Skeletal muscle tissue (tissue), 4 donors: ENCODE data around the gene RIBC1. TPM values are rescaled to one million over a fixed set of nuclear protein-coding genes. Genes with fewer than 3 reads are reported as not detected.
"Not testable (repeated sequence)": the region's sequence is repeated elsewhere in the genome, so short reads cannot be mapped to it uniquely, and the experiment has no call there.

Experiments
- H3K27ac ChIP-seq: one replicate; pipeline ENCODE4 v1.7.0; 2013; ENCODE audit warnings: mild to moderate bottlenecking, low read depth, low read length, inconsistent platforms
- H3K27me3 ChIP-seq, 3 donors: one replicate each; pipeline ENCODE4 v1.7.0; 2013; ENCODE audit warnings: low read length in 3 of 3; ENCODE audit not compliant: control insufficient read depth in 3 of 3, insufficient read depth in 3 of 3
- H3K36me3 ChIP-seq, 3 donors: one replicate each; pipeline ENCODE4 v1.7.0; 2013; ENCODE audit warnings: low read length in 3 of 3; ENCODE audit not compliant: control insufficient read depth in 3 of 3, insufficient read depth in 3 of 3
- H3K4me1 ChIP-seq, 3 donors: one replicate each; pipeline ENCODE4 v1.7.0; 2013; ENCODE audit warnings: low read length in 3 of 3, mild to moderate bottlenecking in 3 of 3; ENCODE audit not compliant: control insufficient read depth in 3 of 3, insufficient read depth in 3 of 3
- H3K4me3 ChIP-seq, 3 donors: one replicate each; pipeline ENCODE4 v1.7.0; 2013; ENCODE audit warnings: low read length in 3 of 3
- H3K9ac ChIP-seq, 3 donors: one replicate each; pipeline ENCODE4 v1.7.0; 2013; ENCODE audit warnings: low read length in 3 of 3, mild to moderate bottlenecking in 3 of 3, moderate library complexity in 2 of 3, low read depth in 1 of 3
- H3K9me3 ChIP-seq, 3 donors: one replicate each; pipeline ENCODE4 v1.7.0; 2013; ENCODE audit warnings: low read length in 3 of 3; ENCODE audit not compliant: control insufficient read depth in 3 of 3
- total RNA-seq: library from RNA; depleted of rRNA; stranded (reverse); fragments of >200 nt; gene quantifications from one replicate; pipeline ENCODE4 v1.2.3, GENCODE V29; 2014
- donor health status: Osteomylitis.

RIBC1 gene
- total RNA-seq, 1 donor from 2014 or later: 0.52 TPM

GRCh38 chrX:53442322-53442631 is 19.6 kb downstream of the RIBC1 start:
- Histone ChIP-seq H3K9ac (peak overlapping the region in 2 of 3 donors; percentile 55 to 79), H3K9me3 (no peaks in the 10 kb centered on the region), H3K27ac (no peak overlapping the region), H3K27me3 (peaks cover 0 to 4% (median 0%) of the 10 kb centered on the region in 3 donors), H3K36me3 (no peaks in the 10 kb centered on the region), H3K4me1 (peaks cover 6 to 15% (median 9%) of the 10 kb centered on the region in 3 donors), H3K4me3 (peak overlapping the region; percentile 62 to 74 (median 65))

- Histone ChIP-seq H3K9me3 (no peaks in the 10 kb centered on the region), H3K36me3 (no peaks in the 10 kb centered on the region), H3K9ac (no peak overlapping the region), H3K27ac (no peak overlapping the region), H3K27me3 (peaks cover 0 to 4% (median 0%) of the 10 kb centered on the region in 3 donors), H3K4me3 (no peak overlapping the region), H3K4me1 (peaks cover 1 to 9% (median 4%) of the 10 kb centered on the region in 3 donors)
These were observed 23.3 kb downstream of the RIBC1 start for GRCh38 chrX:53445977-53446376.

GRCh38 chrX:53447441-53447840 is 24.8 kb downstream of the RIBC1 start:
- no peaks in the 10 kb centered on the region for H3K4me1 ChIP-seq
- no peak overlapping the region for H3K27ac ChIP-seq
- H3K9me3 ChIP-seq: no peaks in the 10 kb centered on the region
- H3K36me3 ChIP-seq: no peaks in the 10 kb centered on the region
- no peak overlapping the region for H3K9ac ChIP-seq
- H3K27me3 ChIP-seq: no peaks in the 10 kb centered on the region
- no peak overlapping the region for H3K4me3 ChIP-seq

DNA sequence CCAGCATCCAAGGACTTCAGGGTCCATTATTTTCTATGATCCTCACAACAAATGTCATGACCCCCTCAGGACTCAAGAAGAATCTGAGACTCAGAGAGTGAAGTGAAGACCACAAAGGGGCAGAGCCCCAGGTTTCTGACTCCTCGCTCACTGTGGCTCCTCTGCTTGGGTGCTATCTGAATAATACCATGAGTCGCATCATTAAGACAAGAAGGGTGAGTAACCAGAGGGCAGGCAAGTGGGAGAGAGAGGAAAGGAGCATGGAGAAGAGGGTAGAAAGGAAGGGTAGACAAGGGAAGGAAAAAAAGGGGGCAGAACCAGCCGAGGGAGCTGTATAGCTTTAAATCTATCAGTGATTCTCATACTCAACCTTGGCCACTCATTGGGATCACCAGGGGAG is 27.0 kb downstream of the RIBC1 start:
- no peaks in the 10 kb centered on the region for H3K4me1 ChIP-seq
- no peaks in the 10 kb centered on the region for H3K36me3 ChIP-seq
- H3K9me3 ChIP-seq: no peaks in the 10 kb centered on the region
- H3K27ac ChIP-seq: no peak overlapping the region
- H3K9ac ChIP-seq: no peak overlapping the region
- H3K4me3 ChIP-seq: no peak overlapping the region
- H3K27me3 ChIP-seq: no peaks in the 10 kb centered on the region

DNA sequence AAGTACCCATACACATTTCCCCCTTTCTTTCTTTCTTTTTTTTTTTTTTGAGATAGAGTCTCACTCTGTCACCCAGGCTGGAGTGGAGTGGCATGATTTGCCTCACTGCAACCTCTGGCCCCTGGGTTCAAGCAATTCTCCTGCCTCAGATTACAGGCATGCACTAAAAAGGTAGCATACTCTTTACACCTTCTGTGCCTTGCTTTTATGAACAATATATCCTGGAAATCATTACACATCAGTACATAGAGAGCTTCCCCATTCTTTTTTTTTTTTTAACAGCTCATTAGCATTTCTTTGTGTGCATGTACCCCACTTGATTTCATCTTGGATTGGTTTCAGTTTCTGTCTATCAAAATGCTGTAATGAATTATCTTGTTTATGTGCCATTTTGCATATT is 30.1 kb downstream of the RIBC1 start:
- Histone ChIP-seq H3K27me3 (peaks cover 0 to 10% (median 0%) of the 10 kb centered on the region in 3 donors), H3K9ac (no peak overlapping the region), H3K36me3 (no peaks in the 10 kb centered on the region), H3K4me1 (no peaks in the 10 kb centered on the region), H3K4me3 (no peak overlapping the region), H3K27ac (no peak overlapping the region), H3K9me3 (no peaks in the 10 kb centered on the region)

GRCh38 chrX:53456254-53456653 is 33.6 kb downstream of the RIBC1 start:
- H3K4me1 ChIP-seq: no peaks in the 10 kb centered on the region
- H3K9me3 ChIP-seq: no peaks in the 10 kb centered on the region
- no peaks in the 10 kb centered on the region for H3K36me3 ChIP-seq
- H3K27ac ChIP-seq: no peak overlapping the region
- no peak overlapping the region for H3K4me3 ChIP-seq
- no peak overlapping the region for H3K9ac ChIP-seq
- H3K27me3 ChIP-seq: peaks cover 0 to 10% (median 0%) of the 10 kb centered on the region in 3 donors

DNA sequence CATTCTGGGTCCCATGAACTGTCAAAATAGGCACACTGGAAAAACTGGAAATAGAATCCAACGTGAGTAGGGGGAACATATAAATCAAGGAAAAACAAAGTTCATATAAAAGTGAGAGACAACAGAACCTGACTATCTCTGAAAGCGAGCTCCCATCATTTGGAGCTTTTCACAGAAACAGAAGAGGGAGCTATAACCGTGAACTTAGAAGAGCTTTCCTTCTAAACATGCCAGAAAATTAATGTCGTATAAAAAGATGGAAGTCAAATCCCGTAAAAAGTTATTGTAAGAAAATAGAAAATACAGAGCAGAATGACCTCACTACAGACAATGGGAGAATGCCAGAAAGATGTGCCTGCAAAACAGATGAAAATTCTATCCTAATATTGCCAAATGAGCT is 35.4 kb downstream of the RIBC1 start:
- Histone ChIP-seq H3K4me3 (no peak overlapping the region), H3K27me3 (peaks cover 0 to 10% (median 0%) of the 10 kb centered on the region in 3 donors), H3K36me3 (no peaks in the 10 kb centered on the region), H3K27ac (no peak overlapping the region), H3K9me3 (no peaks in the 10 kb centered on the region), H3K4me1 (no peaks in the 10 kb centered on the region), H3K9ac (no peak overlapping the region)

- not testable (repeated sequence) for H3K36me3 ChIP-seq, H3K27ac ChIP-seq, H3K4me1 ChIP-seq, H3K9ac ChIP-seq, H3K4me3 ChIP-seq, H3K9me3 ChIP-seq
- peaks cover 0 to 11% (median 5%) of the 10 kb centered on the region in 3 donors for H3K27me3 ChIP-seq
These were observed 46.0 kb downstream of the RIBC1 start for GRCh38 chrX:53468659-53469058.

DNA sequence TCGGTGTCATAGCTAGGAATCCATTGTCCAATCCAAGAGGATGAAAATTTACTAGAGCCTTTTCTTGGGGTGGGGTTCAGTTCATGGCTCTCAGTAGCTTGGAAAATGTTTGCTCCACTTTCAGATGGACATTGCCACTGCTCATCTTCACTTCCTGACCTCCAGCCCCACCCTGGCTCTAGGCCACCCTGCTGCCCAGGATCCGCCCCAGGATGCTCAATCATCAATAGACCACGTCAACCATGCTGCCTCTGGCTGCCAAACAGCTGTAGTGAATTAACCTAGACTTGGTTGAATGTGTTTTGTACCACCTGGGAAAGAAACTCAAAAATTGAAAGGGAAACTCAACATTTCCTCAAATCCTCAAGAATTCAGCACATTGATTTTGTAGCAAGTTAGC is 48.7 kb downstream of the RIBC1 start:
- Histone ChIP-seq H3K27me3 (peaks cover 0 to 18% (median 5%) of the 10 kb centered on the region in 3 donors), H3K9ac (no peak overlapping the region), H3K36me3 (no peaks in the 10 kb centered on the region), H3K9me3 (no peaks in the 10 kb centered on the region), H3K4me1 (no peaks in the 10 kb centered on the region), H3K27ac (no peak overlapping the region), H3K4me3 (no peak overlapping the region)

GRCh38 chrX:53474707-53475106 is 52.0 kb downstream of the RIBC1 start:
- no peak overlapping the region for H3K27ac ChIP-seq
- no peak overlapping the region for H3K4me3 ChIP-seq
- no peaks in the 10 kb centered on the region for H3K36me3 ChIP-seq
- H3K27me3 ChIP-seq: peaks cover 0 to 25% (median 5%) of the 10 kb centered on the region in 3 donors
- H3K4me1 ChIP-seq: no peaks in the 10 kb centered on the region
- no peak overlapping the region for H3K9ac ChIP-seq
- no peaks in the 10 kb centered on the region for H3K9me3 ChIP-seq

DNA sequence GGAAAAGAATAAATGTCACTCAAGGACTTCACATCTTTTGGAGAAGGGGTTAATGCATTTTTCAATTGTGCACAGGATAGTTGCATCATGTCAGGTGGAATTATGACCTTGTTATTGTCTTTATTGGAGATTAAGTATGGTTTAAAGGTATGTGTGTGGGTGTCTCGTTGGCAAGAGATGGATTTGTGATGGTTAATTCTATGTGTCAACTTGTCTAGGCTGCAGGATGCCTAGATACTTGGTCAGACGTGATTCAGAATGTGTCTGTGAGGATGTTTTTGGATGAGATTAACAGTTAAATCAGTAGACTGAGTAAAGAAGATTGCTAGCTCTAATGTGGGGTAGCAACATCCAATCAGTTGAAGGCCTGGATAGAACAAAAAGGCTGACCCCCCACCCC is 53.7 kb downstream of the RIBC1 start:
- Histone ChIP-seq H3K36me3 (no peaks in the 10 kb centered on the region), H3K4me1 (no peaks in the 10 kb centered on the region), H3K4me3 (no peak overlapping the region), H3K27ac (no peak overlapping the region), H3K9ac (no peak overlapping the region), H3K27me3 (peaks cover 0 to 27% (median 5%) of the 10 kb centered on the region in 3 donors), H3K9me3 (no peaks in the 10 kb centered on the region)
